ENCODE data around the gene LRRN1.
"Not testable (repeated sequence)": the region's sequence is repeated elsewhere in the genome, so short reads cannot be mapped to it uniquely, and the experiment has no call there.

The LRRN1 gene

GRCh38 chr3:3813013-3813412 is 13.8 kb downstream of the LRRN1 start:
- no peak for DNase-seq (ENCODE audit: low read depth)

- no peak for DNase-seq (ENCODE audit: low read depth)
Observed at GRCh38 chr3:3815206-3815605, 16.0 kb downstream of the LRRN1 start.

GRCh38 chr3:3816034-3816433 is 16.8 kb downstream of the LRRN1 start:
- DNase-seq (ENCODE audit: low read depth) = no peak

- DNase-seq (ENCODE audit: low read depth) = no peak
Observed at GRCh38 chr3:3817865-3818264, 18.6 kb downstream of the LRRN1 start.

GRCh38 chr3:3821777-3822176 is 22.5 kb downstream of the LRRN1 start:
- no peak for DNase-seq (ENCODE audit: low read depth)

GRCh38 chr3:3825035-3825434 is 25.8 kb downstream of the LRRN1 start:
- DNase-seq (ENCODE audit: low read depth) = no peak

- DNase-seq (ENCODE audit: low read depth) = no peak
Observed at GRCh38 chr3:3826521-3826920, 27.3 kb downstream of the LRRN1 start.

- no peak for DNase-seq (ENCODE audit: low read depth)
Observed at GRCh38 chr3:3827111-3827510, 27.9 kb downstream of the LRRN1 start.

- DNase-seq (ENCODE audit: low read depth) = not testable (repeated sequence)
Observed at GRCh38 chr3:3828417-3828816, 29.2 kb downstream of the LRRN1 start.

- DNase-seq (ENCODE audit: low read depth) = no peak
Observed at GRCh38 chr3:3836845-3837244, 37.6 kb downstream of the LRRN1 start.

- no peak for DNase-seq (ENCODE audit: low read depth)
Observed at GRCh38 chr3:3842356-3842755, 43.1 kb downstream of the LRRN1 start.

- DNase-seq (ENCODE audit: low read depth) = no peak
Observed at GRCh38 chr3:3847994-3848922, 49.0 kb downstream of the LRRN1 start.

- DNase-seq (ENCODE audit: low read depth) = no peak
Observed at GRCh38 chr3:3848923-3849275, 49.7 kb downstream of the LRRN1 start.

GRCh38 chr3:3851621-3852323 is 52.5 kb downstream of the LRRN1 start:
- DNase-seq (ENCODE audit: low read depth) = no peak

GRCh38 chr3:3853544-3853943 is 54.3 kb downstream of the LRRN1 start:
- no peak for DNase-seq (ENCODE audit: low read depth)

- DNase-seq (ENCODE audit: low read depth) = no peak
Observed at GRCh38 chr3:3855056-3855455, 55.8 kb downstream of the LRRN1 start.

GRCh38 chr3:3860235-3860634 is 61.0 kb downstream of the LRRN1 start:
- no peak for DNase-seq (ENCODE audit: low read depth)

GRCh38 chr3:3862534-3862933 is 63.3 kb downstream of the LRRN1 start:
- DNase-seq (ENCODE audit: low read depth) = no peak

GRCh38 chr3:3875491-3875890 is 76.3 kb downstream of the LRRN1 start:
- DNase-seq (ENCODE audit: low read depth) = no peak

GRCh38 chr3:3881050-3881449 is 81.8 kb downstream of the LRRN1 start:
- no peak for DNase-seq (ENCODE audit: low read depth)

- DNase-seq (ENCODE audit: low read depth) = not testable (repeated sequence)
Observed at GRCh38 chr3:3887311-3887710, 88.1 kb downstream of the LRRN1 start.

GRCh38 chr3:3893590-3893989 is 94.4 kb downstream of the LRRN1 start:
- no peak for DNase-seq (ENCODE audit: low read depth)

Data from stimulated activated CD8-positive, alpha-beta memory T cell treated with anti-CD3 and anti-CD28 coated beads, Interleukin-15, amount 100 ng/mL, for 1 hour (primary cell).